PC-9 (cell line): ENCODE measurements around the gene DHODH. TPM values are rescaled to one million over a fixed set of nuclear protein-coding genes. Genes with fewer than 3 reads are reported as not detected.

Source experiments
- BruUV-seq: library from RNA; stranded (reverse); fragments of 400-500 nt; replicated peaks from 2 replicates; lab custom pipeline; 2021; lab: Mats Ljungman, UMichigan
- CTCF ChIA-PET: fragments of 300-600 bp; sonication (Branson Sonifier 250); formaldehyde crosslinking; loops from one replicate; lab custom pipeline; 2022; ENCODE audit warnings: antibody characterized with exemption; lab: Charles Lee
- POLR2A ChIA-PET: fragments of 300-600 bp; sonication (Branson Sonifier 250); formaldehyde crosslinking; loops from one replicate; lab custom pipeline; 2022; ENCODE audit warnings: antibody characterized with exemption; ENCODE audit not compliant: unreplicated experiment; lab: Charles Lee
- DNase-seq, 2 experiments: peaks; one replicate each; pipeline versions ENCODE4 v3.0.0 to v3.0.0-alpha.2; 2015 to 2022; ENCODE audit warnings: mixed read lengths in 1 of 2
- H2AFZ ChIP-seq: fragments of 200-600 bp; sonication (generic); 2 replicates; pipeline ENCODE4 v1.8.1; 2017; ENCODE audit warnings: antibody characterized with exemption
- H3F3A ChIP-seq: fragments of 200-600 bp; sonication (generic); 2 replicates; pipeline ENCODE4 v1.8.1; 2017; ENCODE audit warnings: antibody characterized with exemption, mild to moderate bottlenecking, low read depth; ENCODE audit not compliant: insufficient read depth
- H3K27ac ChIP-seq: fragments of 200-600 bp; sonication (generic); 2 replicates; pipeline ENCODE4 v1.6.1; 2016; ENCODE audit warnings: mixed run types
- H3K27me3 ChIP-seq: fragments of 200-600 bp; sonication (generic); 2 replicates; pipeline ENCODE4 v1.6.1; 2016; ENCODE audit warnings: low read depth, mixed run types; ENCODE audit not compliant: insufficient read depth
- H3K36me3 ChIP-seq: fragments of 200-600 bp; sonication (generic); 2 replicates; pipeline ENCODE4 v1.6.1; 2016; ENCODE audit warnings: low read depth, mixed run types
- H3K4me1 ChIP-seq: fragments of 200-600 bp; sonication (generic); replicated peaks from 2 replicates; pipeline ENCODE4 v1.6.1; 2016; ENCODE audit warnings: mixed run types; ENCODE audit not compliant: insufficient read depth
- H3K4me2 ChIP-seq: fragments of 200-600 bp; sonication (generic); 2 replicates; pipeline ENCODE4 v1.6.1; 2017; ENCODE audit warnings: mixed run types
- H3K4me3 ChIP-seq: fragments of 200-600 bp; sonication (generic); 2 replicates; pipeline ENCODE4 v1.6.1; 2016; ENCODE audit warnings: mixed run types
- H3K79me2 ChIP-seq: fragments of 200-600 bp; sonication (generic); 2 replicates; pipeline ENCODE4 v1.6.1; 2017; ENCODE audit warnings: low read depth, mixed run types
- H3K9me2 ChIP-seq: fragments of 200-600 bp; sonication (generic); 2 replicates; pipeline ENCODE4 v1.8.1; 2017; ENCODE audit warnings: mild to moderate bottlenecking; ENCODE audit not compliant: insufficient read depth
- H3K9me3 ChIP-seq: fragments of 200-600 bp; sonication (generic); 2 replicates; pipeline ENCODE4 v1.8.1; 2016; ENCODE audit warnings: low read depth; ENCODE audit not compliant: insufficient read depth
- H4K20me1 ChIP-seq: fragments of 200-600 bp; sonication (generic); 2 replicates; pipeline ENCODE4 v1.8.1; 2017; ENCODE audit not compliant: insufficient read depth
- CTCF ChIP-seq: fragments of 200-600 bp; sonication (generic); conservative IDR thresholded peaks from 2 replicates; pipeline ENCODE4 v1.6.1; 2017; ENCODE audit warnings: mixed run types, antibody characterized with exemption, mild to moderate bottlenecking, moderate library complexity
- EZH2 ChIP-seq: fragments of 200-600 bp; sonication (generic); IDR thresholded peaks from 2 replicates; pipeline ENCODE4 v1.8.0; 2017; ENCODE audit warnings: antibody characterized with exemption, low read depth
- intact Hi-C: fragments of 100-400 bp; cut with micrococcal nuclease; formaldehyde crosslinking; loops from one replicate; pipeline ENCODE4 v1.10.0; 2022; ENCODE audit not compliant: unreplicated experiment
- total RNA-seq: library from RNA; stranded (reverse); gene quantifications from 2 replicates; pipeline ENCODE4 v1.2.3, GENCODE V29; 2021

DHODH gene
- total RNA-seq, 1 experiment from 2014 or later = 10.6 TPM

- CTCF ChIA-PET = no interaction called here
- H3K9me3 ChIP-seq = no peaks in the 10 kb centered on the region
- no peaks in the 10 kb centered on the region for H3K79me2 ChIP-seq
- H3K27ac ChIP-seq = no peak overlapping the region
- no peaks in the 10 kb centered on the region for H3K36me3 ChIP-seq
- POLR2A ChIA-PET = no interaction called here
- no peak overlapping the region for H3K4me2 ChIP-seq
- peaks cover 7% of the 10 kb centered on the region; the same call in 1 of the 2 replicates for H3K4me1 ChIP-seq
- H3F3A ChIP-seq = peaks cover 6% of the 10 kb centered on the region; the same call in 1 of the 2 replicates
- BruUV-seq = no TSS peak
- no peak for DNase-seq
- H4K20me1 ChIP-seq = no peaks in the 10 kb centered on the region
- H3K9me2 ChIP-seq = no peaks in the 10 kb centered on the region
- intact Hi-C loops = no loop called here
- no peaks in the 10 kb centered on the region for H3K27me3 ChIP-seq
- H2AFZ ChIP-seq = no peak overlapping the region
- TF ChIP-seq EZH2 (no peak), CTCF (no peak)
- H3K4me3 ChIP-seq = no peak overlapping the region
Observed at GRCh38 chr16:72015124-72015523, 6.6 kb downstream of the DHODH start.

DNA sequence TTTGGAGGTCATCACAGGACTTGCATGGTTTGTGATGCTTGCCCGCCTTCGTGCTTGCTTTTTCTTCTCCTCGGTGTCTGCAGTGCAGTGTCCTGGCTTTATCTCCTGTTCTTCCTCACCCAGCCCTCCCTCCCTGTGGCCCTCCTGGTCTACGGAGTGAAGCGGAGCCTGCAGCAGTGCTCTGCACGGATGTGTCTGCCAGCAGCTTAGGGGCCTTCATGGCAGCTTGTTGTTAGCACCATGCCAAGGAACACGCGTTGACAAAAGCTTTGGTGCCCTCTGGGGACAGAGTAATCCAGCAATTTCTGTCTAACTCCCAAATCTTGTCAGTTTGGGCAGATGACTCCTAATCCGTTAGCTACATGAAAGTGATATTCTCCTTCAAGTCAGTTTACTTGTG is 9.9 kb downstream of the DHODH start:
- Histone ChIP-seq H3K4me3 (no peak overlapping the region), H4K20me1 (no peaks in the 10 kb centered on the region), H3K4me1 (no peaks in the 10 kb centered on the region), H2AFZ (no peak overlapping the region), H3K36me3 (no peaks in the 10 kb centered on the region), H3K4me2 (no peak overlapping the region), H3K79me2 (no peaks in the 10 kb centered on the region), H3K27ac (no peak overlapping the region), H3K27me3 (no peaks in the 10 kb centered on the region), H3K9me3 (no peaks in the 10 kb centered on the region), H3F3A (no peaks in the 10 kb centered on the region), H3K9me2 (no peaks in the 10 kb centered on the region)
- intact Hi-C loops = no loop called here
- no TSS peak for BruUV-seq
- TF ChIP-seq EZH2 = no peak
- no peak for TF ChIP-seq CTCF
- no peak for DNase-seq
- POLR2A ChIA-PET = interaction anchor here (0.6 kb wide), 1 partner anchor 420 kb away, joined by 6 read pairs; no protein-coding TSS in a partner anchor
- CTCF ChIA-PET = no interaction called here

DNA sequence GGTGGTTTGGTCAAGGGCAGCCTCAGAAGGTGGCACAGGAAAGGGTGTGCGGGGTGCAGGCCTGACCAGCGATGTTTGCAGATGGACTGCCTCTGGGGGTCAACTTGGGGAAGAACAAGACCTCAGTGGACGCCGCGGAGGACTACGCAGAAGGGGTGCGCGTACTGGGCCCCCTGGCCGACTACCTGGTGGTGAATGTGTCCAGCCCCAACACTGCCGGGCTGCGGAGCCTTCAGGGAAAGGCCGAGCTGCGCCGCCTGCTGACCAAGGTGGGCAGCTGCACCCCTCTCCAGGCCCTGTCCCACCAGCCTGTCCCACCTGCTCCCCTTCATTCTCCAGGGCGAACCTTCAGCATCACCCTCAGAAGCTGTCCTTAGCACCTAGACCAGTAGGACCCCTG is 12.5 kb downstream of the DHODH start:
- no peaks in the 10 kb centered on the region for H3K27me3 ChIP-seq
- ChIA-PET CTCF (no interaction called here), POLR2A (no interaction called here)
- no peak overlapping the region for H3K27ac ChIP-seq
- TF ChIP-seq CTCF (no peak), EZH2 (no peak)
- BruUV-seq = no TSS peak
- no peaks in the 10 kb centered on the region for H3K79me2 ChIP-seq
- H3K4me1 ChIP-seq = no peaks in the 10 kb centered on the region
- H3F3A ChIP-seq = no peaks in the 10 kb centered on the region
- no peaks in the 10 kb centered on the region for H4K20me1 ChIP-seq
- no peak overlapping the region for H3K4me2 ChIP-seq
- 0 out of 2 replicates have a peak, but pooled peaks cover 5% of the 10 kb centered on the region for H3K36me3 ChIP-seq
- DNase-seq = no peak
- H2AFZ ChIP-seq = no peak overlapping the region
- no peak overlapping the region for H3K4me3 ChIP-seq
- no peaks in the 10 kb centered on the region for H3K9me3 ChIP-seq
- intact Hi-C loops = no loop called here
- no peaks in the 10 kb centered on the region for H3K9me2 ChIP-seq
